DOHH2 (cell line): ENCODE results near the gene ZSCAN25.

Experiments used
- H3F3A ChIP-seq: fragments of 200-600 bp; sonication (generic), shearing (Covaris generic); 2 replicates; pipeline ENCODE4 v1.6.0; 2016; ENCODE audit warnings: antibody characterized with exemption, mild to moderate bottlenecking; ENCODE audit not compliant: control insufficient read depth, insufficient read depth
- H3K27ac ChIP-seq: fragments of 200-600 bp; sonication (generic); 2 replicates; pipeline ENCODE4 v1.5.1; 2014; ENCODE audit warnings: low read depth, mild to moderate bottlenecking, low read length, moderate library complexity
- H3K27me3 ChIP-seq: fragments of 200-600 bp; sonication (generic); 2 replicates; pipeline ENCODE4 v1.6.1; 2014; ENCODE audit warnings: mild to moderate bottlenecking, low read length, mixed read lengths; ENCODE audit not compliant: control insufficient read depth
- H3K36me3 ChIP-seq: fragments of 200-600 bp; sonication (generic); 2 replicates; pipeline ENCODE4 v1.6.1; 2014; ENCODE audit warnings: mild to moderate bottlenecking, low read length, moderate library complexity, mixed read lengths; ENCODE audit not compliant: control insufficient read depth
- H3K4me1 ChIP-seq: fragments of 200-600 bp; sonication (generic); 2 replicates; pipeline ENCODE4 v1.6.1; 2014; ENCODE audit warnings: mild to moderate bottlenecking, low read length, mixed read lengths; ENCODE audit not compliant: control insufficient read depth
- H3K4me2 ChIP-seq: fragments of 200-600 bp; sonication (generic); 2 replicates; pipeline ENCODE4 v1.6.0; 2014; ENCODE audit warnings: mild to moderate bottlenecking, low read length, moderate library complexity
- H3K4me3 ChIP-seq: fragments of 200-600 bp; sonication (generic); 2 replicates; pipeline ENCODE4 v1.5.1; 2014; ENCODE audit warnings: mild to moderate bottlenecking, low read length, mixed read lengths
- H3K79me2 ChIP-seq: fragments of 200-600 bp; sonication (generic); 2 replicates; pipeline ENCODE4 v1.6.1; 2014; ENCODE audit warnings: mild to moderate bottlenecking, low read length, mixed read lengths; ENCODE audit not compliant: control insufficient read depth
- H3K9me2 ChIP-seq: fragments of 200-600 bp; sonication (generic); replicated peaks from 2 replicates; pipeline ENCODE4 v1.6.1; 2014; ENCODE audit warnings: mild to moderate bottlenecking, low read length, mixed read lengths; ENCODE audit not compliant: control insufficient read depth
- H3K9me3 ChIP-seq: fragments of 200-600 bp; sonication (generic); 2 replicates; pipeline ENCODE4 v1.6.1; 2014; ENCODE audit warnings: antibody characterized with exemption, low read length, mixed read lengths; ENCODE audit not compliant: control insufficient read depth, insufficient read depth
- H4K20me1 ChIP-seq: fragments of 200-600 bp; sonication (generic); 2 replicates; pipeline ENCODE4 v1.6.0; 2014; ENCODE audit warnings: low read depth, mild to moderate bottlenecking, antibody characterized with exemption, low read length, moderate library complexity; ENCODE audit not compliant: control insufficient read depth, insufficient read depth
- CTCF ChIP-seq: fragments of 200-600 bp; sonication (generic); IDR thresholded peaks from one replicate; pipeline ENCODE4 v1.5.1; 2014; ENCODE audit warnings: antibody characterized with exemption, mild to moderate bottlenecking, low read depth, low read length; ENCODE audit not compliant: poor library complexity, severe bottlenecking
- EZH2phosphoT487 ChIP-seq: fragments of 200-600 bp; sonication (generic); IDR thresholded peaks from 2 replicates; pipeline ENCODE4 v1.6.1; 2017; ENCODE audit warnings: borderline replicate concordance, mild to moderate bottlenecking, antibody characterized with exemption, low read length, moderate library complexity, mixed read lengths

The ZSCAN25 gene

GRCh38 chr7:99679032-99679399 is 62.3 kb downstream of the ZSCAN25 start:
- H3K27me3 ChIP-seq: peaks cover 4% of the 10 kb centered on the region
- no peaks in the 10 kb centered on the region for H3K79me2 ChIP-seq
- no peak overlapping the region for H3K4me3 ChIP-seq
- no peaks in the 10 kb centered on the region for H3K4me1 ChIP-seq
- no peaks in the 10 kb centered on the region for H3K9me2 ChIP-seq
- no peak overlapping the region for H3K27ac ChIP-seq
- H3F3A ChIP-seq: peaks cover 3% of the 10 kb centered on the region; the same call in 1 of the 2 replicates
- no peak for TF ChIP-seq CTCF
- no peak for TF ChIP-seq EZH2phosphoT487
- H3K36me3 ChIP-seq: no peaks in the 10 kb centered on the region
- H4K20me1 ChIP-seq: no peaks in the 10 kb centered on the region
- H3K9me3 ChIP-seq: peaks cover 4% of the 10 kb centered on the region; the same call in 1 of the 2 replicates
- H3K4me2 ChIP-seq: no peak overlapping the region

GRCh38 chr7:99679400-99680191 is 62.9 kb downstream of the ZSCAN25 start, which contains the start of gene CYP3A5:
CYP3A5 (minus strand) TSS chr7:99679996; CDS start chr7:99679896, 100 bp downstream.
- Histone ChIP-seq H3K79me2 (no peaks in the 10 kb centered on the region), H3K4me3 (no peak within 1 kb of the TSS), H3K27me3 (peaks cover 4% of the 10 kb centered on the region), H3K27ac (no peak within 1 kb of the TSS), H3K9me2 (no peaks in the 10 kb centered on the region), H4K20me1 (no peaks in the 10 kb centered on the region), H3K4me2 (no peak within 1 kb of the TSS), H3K9me3 (peaks cover 4% of the 10 kb centered on the region; the same call in 1 of the 2 replicates), H3K36me3 (no peaks in the 10 kb centered on the region), H3F3A (peaks cover 3% of the 10 kb centered on the region; the same call in 1 of the 2 replicates), H3K4me1 (no peaks in the 10 kb centered on the region)
- TF ChIP-seq EZH2phosphoT487 (no peak), CTCF (no peak)
